ENCODE measurements around the gene RAB3C. TPM values are rescaled to one million over a fixed set of nuclear protein-coding genes. Genes with fewer than 3 reads are reported as not detected.

Gene RAB3C
- total RNA-seq, 1 donor from 2014 or later = 3.8 TPM

- no peaks in the 10 kb centered on the region for H3K9me3 Mint-ChIP-seq
- no peaks in the 10 kb centered on the region for H3K4me1 ChIP-seq
- no peaks in the 10 kb centered on the region for H3F3A ChIP-seq (ENCODE audit: low read depth)
- H2AFZ ChIP-seq (replicated peaks) = no peak overlapping the region
- H3K4me1 Mint-ChIP-seq = peaks cover 8% of the 10 kb centered on the region
- no peak overlapping the region for H3K9ac ChIP-seq
- TF ChIP-seq EZH2 (IDR thresholded peaks at IDR 0.05) = no peak
- TF ChIP-seq CTCF (IDR thresholded peaks at IDR 0.05) = no peak
- no peak for TF ChIP-seq EZH2phosphoT487 (IDR thresholded peaks at IDR 0.05)
- no peaks in the 10 kb centered on the region for H3K79me2 ChIP-seq (ENCODE audit: low read depth)
- no peaks in the 10 kb centered on the region for H4K20me1 ChIP-seq (ENCODE audit: low read depth)
- H3K36me3 Mint-ChIP-seq = no peaks in the 10 kb centered on the region
- H3K4me3 ChIP-seq = no peak overlapping the region
- no peak overlapping the region for H3K27ac Mint-ChIP-seq
- peaks cover 8% of the 10 kb centered on the region for H3K27me3 Mint-ChIP-seq (ENCODE audit: insufficient read depth, low read depth)
- no peak overlapping the region for H3K27ac ChIP-seq
- no peaks in the 10 kb centered on the region for H3K9me3 ChIP-seq (ENCODE audit: low read depth)
- no peak overlapping the region for H3K4me3 Mint-ChIP-seq
- no peak overlapping the region for H3K4me2 ChIP-seq
- DNase-seq (ENCODE audit: low spot score) = no peak
- no peaks in the 10 kb centered on the region for H3K27me3 ChIP-seq
- H3K36me3 ChIP-seq = no peaks in the 10 kb centered on the region
Observed at GRCh38 chr5:58751222-58751837, 168.5 kb downstream of the RAB3C start.

GRCh38 chr5:58752104-58752503 lies 169.2 kb downstream of the RAB3C start:
- no peak overlapping the region for H3K27ac ChIP-seq
- H3K9me3 ChIP-seq (ENCODE audit: low read depth) = no peaks in the 10 kb centered on the region
- H3K36me3 ChIP-seq = no peaks in the 10 kb centered on the region
- no peak overlapping the region for H3K9ac ChIP-seq
- no peaks in the 10 kb centered on the region for H3K4me1 ChIP-seq
- no peaks in the 10 kb centered on the region for H3K79me2 ChIP-seq (ENCODE audit: low read depth)
- Mint-ChIP-seq H3K4me1 (peaks cover 8% of the 10 kb centered on the region), H3K9me3 (no peaks in the 10 kb centered on the region), H3K4me3 (no peak overlapping the region), H3K36me3 (no peaks in the 10 kb centered on the region), H3K27ac (no peak overlapping the region), H3K27me3 (ENCODE audit: insufficient read depth, low read depth) (peaks cover 8% of the 10 kb centered on the region)
- H2AFZ ChIP-seq (replicated peaks) = no peak overlapping the region
- no peak for DNase-seq (ENCODE audit: low spot score)
- H3K4me2 ChIP-seq = no peak overlapping the region
- no peaks in the 10 kb centered on the region for H3K27me3 ChIP-seq
- H4K20me1 ChIP-seq (ENCODE audit: low read depth) = no peaks in the 10 kb centered on the region
- no peak for TF ChIP-seq CTCF (IDR thresholded peaks at IDR 0.05)
- TF ChIP-seq EZH2 (IDR thresholded peaks at IDR 0.05) = no peak
- no peak for TF ChIP-seq EZH2phosphoT487 (IDR thresholded peaks at IDR 0.05)
- H3K4me3 ChIP-seq = no peak overlapping the region
- H3F3A ChIP-seq (ENCODE audit: low read depth) = no peaks in the 10 kb centered on the region

- Mint-ChIP-seq H3K9me3 (no peaks in the 10 kb centered on the region), H3K27me3 (ENCODE audit: insufficient read depth, low read depth) (peaks cover 8% of the 10 kb centered on the region), H3K4me1 (peaks cover 8% of the 10 kb centered on the region), H3K27ac (no peak overlapping the region), H3K36me3 (no peaks in the 10 kb centered on the region), H3K4me3 (no peak overlapping the region)
- TF ChIP-seq EZH2phosphoT487 (IDR thresholded peaks at IDR 0.05) = no peak
- no peak overlapping the region for H3K4me3 ChIP-seq
- H3K9ac ChIP-seq = no peak overlapping the region
- H3K9me3 ChIP-seq (ENCODE audit: low read depth) = no peaks in the 10 kb centered on the region
- H3K27ac ChIP-seq = no peak overlapping the region
- no peaks in the 10 kb centered on the region for H3K4me1 ChIP-seq
- no peaks in the 10 kb centered on the region for H3K36me3 ChIP-seq
- no peaks in the 10 kb centered on the region for H3F3A ChIP-seq (ENCODE audit: low read depth)
- no peaks in the 10 kb centered on the region for H3K79me2 ChIP-seq (ENCODE audit: low read depth)
- H2AFZ ChIP-seq (replicated peaks) = no peak overlapping the region
- H4K20me1 ChIP-seq (ENCODE audit: low read depth) = no peaks in the 10 kb centered on the region
- no peak for DNase-seq (ENCODE audit: low spot score)
- H3K4me2 ChIP-seq = no peak overlapping the region
- H3K27me3 ChIP-seq = no peaks in the 10 kb centered on the region
Observed at GRCh38 chr5:58753446-58753845, 170.6 kb downstream of the RAB3C start.

- Mint-ChIP-seq H3K27ac (no peak overlapping the region), H3K4me3 (no peak overlapping the region), H3K9me3 (no peaks in the 10 kb centered on the region), H3K36me3 (no peaks in the 10 kb centered on the region), H3K27me3 (ENCODE audit: insufficient read depth, low read depth) (peaks cover 8% of the 10 kb centered on the region), H3K4me1 (peaks cover 8% of the 10 kb centered on the region)
- no peaks in the 10 kb centered on the region for H3K27me3 ChIP-seq
- H3K4me1 ChIP-seq = no peaks in the 10 kb centered on the region
- H3K9me3 ChIP-seq (ENCODE audit: low read depth) = no peaks in the 10 kb centered on the region
- no peak for DNase-seq (ENCODE audit: low spot score)
- no peak for TF ChIP-seq EZH2 (IDR thresholded peaks at IDR 0.05)
- no peak for TF ChIP-seq CTCF (IDR thresholded peaks at IDR 0.05)
- TF ChIP-seq EZH2phosphoT487 (IDR thresholded peaks at IDR 0.05) = no peak
- H3K4me2 ChIP-seq = no peak overlapping the region
- no peak overlapping the region for H2AFZ ChIP-seq (replicated peaks)
- no peaks in the 10 kb centered on the region for H4K20me1 ChIP-seq (ENCODE audit: low read depth)
- no peaks in the 10 kb centered on the region for H3K36me3 ChIP-seq
- no peak overlapping the region for H3K9ac ChIP-seq
- no peaks in the 10 kb centered on the region for H3F3A ChIP-seq (ENCODE audit: low read depth)
- no peak overlapping the region for H3K4me3 ChIP-seq
- no peaks in the 10 kb centered on the region for H3K79me2 ChIP-seq (ENCODE audit: low read depth)
- H3K27ac ChIP-seq = no peak overlapping the region
Observed at GRCh38 chr5:58754250-58754649, 171.4 kb downstream of the RAB3C start.

Measured in neural progenitor cell (in vitro differentiated cells).